Spleen (tissue), 7 donors: Measurements from ENCODE around the gene CROCC.

Experiments used
- CTCF ChIP-seq, 11 experiments: fragments of 200-600 bp in 7 of 11; fragments of 450-650 bp in 4 of 11; sonication (generic) in 4 of 11; IDR thresholded peaks in 8 of 11; conservative IDR thresholded peaks in 3 of 11; 1 replicate in 7 of 11; 2 replicates in 4 of 11; pipeline versions ENCODE4 v1.4.0 to v1.8.0; 2016 to 2021; ENCODE audit warnings: antibody characterized with exemption in 11 of 11, inconsistent platforms in 4 of 11, mild to moderate bottlenecking in 1 of 11
- POLR2AphosphoS5 ChIP-seq, 3 donors: sonication (generic); formaldehyde crosslinking; IDR thresholded peaks; one replicate each; pipeline ENCODE4 v1.5.1; 2017; ENCODE audit warnings: antibody characterized with exemption in 3 of 3
- donor health status: DM: no; HTN: no; CAD: no; lungs with moderate emphysema.
- donor health status: DM: no; HTN: no; CAD: no.
- donor health status: DM: no; HTN: no; CAD: no.

- no peak for TF ChIP-seq POLR2AphosphoS5 (IDR thresholded peaks at IDR 0.05)
- no peak for TF ChIP-seq CTCF (IDR thresholded peaks at IDR 0.05 in 8 of 11, conservative IDR thresholded peaks at IDR 0.05 in 3 of 11)
Observed at GRCh38 chr1:16946646-16947045, 24.9 kb downstream of the CROCC start.
